GM19193 (cell line): ENCODE results near the gene PCYOX1L.

Experiments
- POLR2A ChIP-seq: IDR thresholded peaks from 4 replicates; pipeline ENCODE4 v1.6.1; 2011; ENCODE audit not compliant: insufficient read depth, insufficient read length; ENCODE audit errors: extremely low read depth

Gene PCYOX1L

DNA sequence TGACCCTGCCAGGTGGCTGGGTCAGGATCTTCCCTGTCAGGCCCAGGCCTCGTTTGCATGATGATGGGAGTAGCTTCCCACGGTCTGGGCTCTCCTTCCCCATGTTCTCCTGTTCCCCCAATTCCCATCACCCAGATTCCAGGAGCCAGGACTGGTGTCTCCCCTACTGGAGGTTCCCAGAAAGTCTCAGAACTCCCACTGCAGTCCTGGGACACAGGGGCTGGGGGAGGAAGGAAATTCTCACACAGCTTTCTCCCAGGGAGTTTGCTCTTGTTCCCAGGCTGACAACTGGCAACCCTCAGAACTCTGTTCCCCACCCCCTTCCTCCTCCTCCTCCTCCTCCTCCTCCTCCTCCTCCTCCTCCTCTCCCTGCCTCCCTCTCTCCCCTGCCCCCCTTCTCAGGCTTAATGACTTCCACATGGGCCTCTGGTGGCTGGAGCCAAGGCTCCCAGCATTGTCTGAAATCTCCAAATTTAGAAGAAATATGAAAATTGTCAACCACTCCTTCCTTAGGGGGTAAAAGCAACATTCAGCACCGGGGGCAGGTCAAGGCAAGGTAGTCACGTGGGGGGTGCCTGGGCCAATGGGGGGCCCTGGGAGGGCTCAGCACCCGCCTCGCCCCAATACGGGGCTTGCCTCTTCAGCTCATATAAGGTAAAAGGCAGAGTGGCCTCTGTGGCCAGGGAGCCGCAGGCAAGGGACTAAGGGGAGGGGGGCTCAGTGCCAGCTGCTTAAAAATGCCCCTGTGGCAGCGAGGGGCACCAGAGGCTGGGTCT is 48.5 kb downstream of the PCYOX1L start:
- TF ChIP-seq POLR2A = no peak

GRCh38 chr5:149406979-149407306 is 49.1 kb downstream of the PCYOX1L start:
- TF ChIP-seq POLR2A = no peak

GRCh38 chr5:149407323-149408251 is 49.7 kb downstream of the PCYOX1L start:
- TF ChIP-seq POLR2A = no peak

GRCh38 chr5:149408252-149409099 is 50.6 kb downstream of the PCYOX1L start:
- TF ChIP-seq POLR2A = no peak

DNA sequence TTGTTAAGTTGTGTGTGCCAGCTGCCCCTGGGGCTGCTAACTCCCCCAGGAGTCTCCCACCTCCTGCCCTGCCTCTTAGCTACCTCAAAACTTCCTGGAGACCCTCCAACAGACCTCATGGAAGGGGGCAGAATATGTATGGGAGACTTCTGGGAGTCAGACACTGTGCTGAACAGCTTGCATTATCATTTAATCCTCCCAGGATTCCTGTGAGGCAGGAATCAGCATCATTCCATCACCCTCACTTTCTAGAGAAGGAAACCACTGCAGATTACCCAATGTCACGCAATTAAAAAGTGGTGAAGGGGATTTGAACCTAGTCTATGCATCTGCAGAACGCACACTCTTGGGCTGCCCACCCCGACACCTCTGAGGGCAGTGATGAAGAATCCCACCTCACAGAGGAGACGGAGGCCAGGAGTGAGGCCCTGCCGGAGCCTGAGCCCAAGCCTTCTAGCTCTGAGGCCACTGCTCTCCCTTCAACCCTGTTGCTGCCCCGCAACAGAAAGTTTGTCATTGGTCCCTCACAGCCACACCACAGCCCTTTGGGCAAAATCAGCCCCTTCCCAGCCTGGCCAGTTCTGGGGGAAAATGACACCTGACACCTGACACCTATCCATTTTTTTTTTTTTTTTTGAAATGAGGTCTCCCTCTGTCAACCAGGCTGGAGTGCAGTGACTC is 51.6 kb downstream of the PCYOX1L start:
- TF ChIP-seq POLR2A = no peak

GRCh38 chr5:149410071-149410470 is 52.2 kb downstream of the PCYOX1L start:
- no peak for TF ChIP-seq POLR2A

- TF ChIP-seq POLR2A = no peak
These were observed 53.0 kb downstream of the PCYOX1L start for GRCh38 chr5:149410721-149411432.

DNA sequence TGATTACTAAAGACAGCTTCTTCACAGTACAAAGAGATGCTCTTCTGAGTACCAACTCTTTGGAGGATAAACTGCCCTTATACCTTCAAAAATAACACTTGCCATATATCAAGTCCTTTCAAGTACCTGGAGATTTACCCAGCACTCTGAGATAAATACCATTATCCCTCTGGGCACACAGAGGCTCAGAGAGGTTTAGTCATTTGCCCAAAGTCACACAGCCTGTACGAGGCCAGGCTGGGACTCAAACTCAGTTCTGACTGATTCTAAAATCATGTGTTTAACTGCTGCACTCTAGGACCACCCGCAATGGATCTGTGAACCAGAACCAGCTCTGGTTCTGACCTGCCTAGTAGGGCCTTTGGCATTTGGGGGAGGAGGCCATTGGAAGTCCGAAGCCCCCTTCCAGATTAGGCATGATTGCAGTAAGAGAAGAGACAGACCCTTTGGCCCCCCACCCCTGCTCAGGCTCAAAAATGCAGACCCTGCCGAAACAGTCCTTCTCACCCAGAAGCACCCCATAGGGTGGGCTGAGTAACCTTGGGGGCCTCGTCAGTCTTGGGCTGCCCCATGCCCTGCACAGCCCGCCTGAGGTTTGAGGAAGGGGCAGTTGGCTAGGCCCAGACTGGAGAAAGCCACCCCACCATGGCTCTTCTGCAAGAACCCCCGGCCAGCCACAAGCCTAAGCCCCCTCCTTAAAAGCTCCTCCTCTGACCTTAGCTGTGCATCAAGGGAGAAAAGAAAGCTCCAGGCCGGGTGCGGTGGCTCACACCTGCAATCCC is 54.1 kb downstream of the PCYOX1L start:
- TF ChIP-seq POLR2A = no peak

DNA sequence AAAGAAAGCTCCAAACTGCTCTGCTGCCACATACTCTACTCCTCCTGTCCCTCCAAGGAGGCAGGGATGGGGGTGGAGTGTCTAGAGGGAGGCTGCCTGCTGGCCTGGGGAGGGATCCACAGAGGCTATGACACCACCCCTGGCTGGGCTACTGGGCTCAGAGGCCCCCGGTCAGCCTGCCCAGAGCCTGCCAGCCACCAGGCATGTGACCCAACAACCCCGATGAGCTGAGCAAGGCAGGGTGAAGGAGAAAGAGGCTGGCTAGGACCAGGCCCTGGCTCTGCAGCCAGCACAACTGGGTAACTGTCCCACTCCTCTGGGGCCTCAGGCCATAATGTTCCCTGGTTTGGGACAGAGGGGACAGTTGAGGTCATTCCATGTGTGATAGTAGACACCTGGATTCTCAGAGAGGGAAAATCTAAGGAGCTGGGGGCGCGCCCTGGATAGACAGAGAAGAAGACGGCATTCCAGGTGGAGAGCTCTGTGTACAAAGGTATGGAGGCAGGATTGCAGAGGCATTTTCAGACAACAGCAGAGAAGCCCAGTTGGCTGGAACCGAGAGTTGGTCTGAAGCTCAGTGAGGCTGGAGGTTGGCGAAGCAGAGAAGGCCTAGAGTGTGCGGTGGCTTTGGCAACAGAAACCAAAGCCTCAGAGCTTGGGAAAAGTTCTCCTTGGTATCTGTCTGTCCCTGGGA is 55.1 kb downstream of the PCYOX1L start:
- no peak for TF ChIP-seq POLR2A

DNA sequence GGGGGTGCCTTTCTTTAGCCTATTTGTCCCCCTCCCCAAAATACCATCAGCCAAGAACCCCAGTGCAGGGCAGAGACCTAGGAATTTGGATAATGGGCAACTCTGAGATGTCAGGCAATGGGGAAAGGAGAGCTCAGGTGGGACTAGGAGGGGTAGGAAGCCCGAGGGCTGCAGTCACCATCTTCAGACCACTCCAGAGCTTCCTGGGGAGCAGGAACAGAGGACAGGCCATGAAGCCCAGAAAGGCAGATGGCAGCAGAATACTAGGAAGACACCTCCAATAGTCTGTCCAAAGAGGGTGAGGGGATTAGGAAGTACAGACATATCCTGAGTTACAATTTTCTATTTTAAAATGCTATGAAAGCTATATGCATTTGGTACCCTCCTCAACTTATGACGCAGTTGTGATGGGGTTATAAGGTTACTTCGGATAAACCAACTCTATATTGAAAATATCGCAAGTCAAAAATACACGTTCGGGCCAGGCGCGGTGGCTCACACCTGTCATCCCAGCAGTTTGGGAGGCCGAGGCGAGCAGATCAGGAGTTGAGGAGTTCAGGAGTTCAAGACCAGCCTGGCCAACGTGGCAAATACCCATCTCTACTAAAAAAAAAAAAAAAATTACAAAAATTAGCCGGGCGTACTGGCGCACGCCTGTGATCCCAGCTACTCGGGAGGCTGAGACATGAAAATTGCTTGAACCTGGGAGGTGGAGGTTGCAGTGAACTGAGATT is 55.8 kb downstream of the PCYOX1L start:
- no peak for TF ChIP-seq POLR2A

GRCh38 chr5:149414405-149415065 is 56.7 kb downstream of the PCYOX1L start:
- no peak for TF ChIP-seq POLR2A
